Glutamatergic neuron (in vitro differentiated cells): Measurements from ENCODE around the gene ANXA10. TPM values are rescaled to one million over a fixed set of nuclear protein-coding genes. Genes with fewer than 3 reads are reported as not detected.

Experiments
- DNase-seq: peaks from one replicate; pipeline ENCODE4 v3.0.0; 2022
- H3K27ac Mint-ChIP-seq: one replicate; pipeline ENCODE4 v1.8.0; 2020; ENCODE audit warnings: mild to moderate bottlenecking, mixed read lengths, inconsistent platforms; ENCODE audit not compliant: unreplicated experiment
- H3K27me3 Mint-ChIP-seq: one replicate; pipeline ENCODE4 v1.8.0; 2020; ENCODE audit warnings: mild to moderate bottlenecking, moderate library complexity, mixed read lengths, inconsistent platforms; ENCODE audit not compliant: unreplicated experiment
- H3K36me3 Mint-ChIP-seq: one replicate; pipeline ENCODE4 v1.8.0; 2020; ENCODE audit warnings: mild to moderate bottlenecking, mixed read lengths, inconsistent platforms; ENCODE audit not compliant: unreplicated experiment
- H3K4me1 Mint-ChIP-seq: one replicate; pipeline ENCODE4 v1.8.0; 2020; ENCODE audit warnings: mild to moderate bottlenecking, low read depth, mixed read lengths, inconsistent platforms; ENCODE audit not compliant: unreplicated experiment
- H3K4me3 Mint-ChIP-seq: one replicate; pipeline ENCODE4 v1.8.0; 2020; ENCODE audit warnings: mild to moderate bottlenecking, mixed read lengths, inconsistent platforms; ENCODE audit not compliant: unreplicated experiment
- H3K9me3 Mint-ChIP-seq: one replicate; pipeline ENCODE4 v1.8.0; 2020; ENCODE audit warnings: mild to moderate bottlenecking, moderate library complexity, mixed read lengths, inconsistent platforms; ENCODE audit not compliant: unreplicated experiment
- CTCF ChIP-seq: fragments of 200-600 bp; sonication (generic); IDR thresholded peaks from one replicate; pipeline ENCODE4 v1.5.0; 2021; ENCODE audit not compliant: partially characterized antibody, unreplicated experiment
- total RNA-seq: library from RNA; stranded (reverse); fragmentation: NEBNext Ultra II Directional; extraction: Animal tissue kit (Norgen Biotek cat#: 25700); gene quantifications from one replicate; pipeline ENCODE4 v1.2.1, GENCODE V29; 2021; ENCODE audit not compliant: unreplicated experiment

The ANXA10 gene
- total RNA-seq, 1 donor from 2014 or later = not detected

DNA sequence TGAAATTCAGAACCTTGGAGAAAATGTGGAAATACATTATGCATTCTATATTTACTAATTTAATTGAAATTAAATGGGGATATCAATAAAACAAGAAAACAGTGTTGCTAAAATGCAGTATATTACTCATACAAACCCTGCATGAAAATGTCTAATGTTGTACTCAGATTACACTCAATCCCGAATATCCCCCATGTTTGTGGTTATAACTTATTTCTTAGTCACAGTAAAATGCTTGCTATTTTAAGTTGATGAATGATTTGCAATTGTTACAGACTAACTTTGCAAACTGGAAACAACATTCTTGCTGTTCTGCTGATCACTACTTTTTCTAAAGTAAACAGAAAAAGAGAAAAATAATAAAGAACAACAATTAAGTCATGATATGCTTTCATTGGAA is 33.1 kb upstream of the ANXA10 start:
- H3K27ac Mint-ChIP-seq = no peak overlapping the region
- no peaks in the 10 kb centered on the region for H3K27me3 Mint-ChIP-seq
- no peak overlapping the region for H3K4me3 Mint-ChIP-seq
- no peak for TF ChIP-seq CTCF
- H3K9me3 Mint-ChIP-seq = no peaks in the 10 kb centered on the region
- no peaks in the 10 kb centered on the region for H3K36me3 Mint-ChIP-seq
- no peak for DNase-seq
- H3K4me1 Mint-ChIP-seq = no peaks in the 10 kb centered on the region

- H3K4me1 Mint-ChIP-seq = no peaks in the 10 kb centered on the region
- no peak for TF ChIP-seq CTCF
These were observed 29.3 kb upstream of the ANXA10 start for GRCh38 chr4:168063031-168063430.

DNA sequence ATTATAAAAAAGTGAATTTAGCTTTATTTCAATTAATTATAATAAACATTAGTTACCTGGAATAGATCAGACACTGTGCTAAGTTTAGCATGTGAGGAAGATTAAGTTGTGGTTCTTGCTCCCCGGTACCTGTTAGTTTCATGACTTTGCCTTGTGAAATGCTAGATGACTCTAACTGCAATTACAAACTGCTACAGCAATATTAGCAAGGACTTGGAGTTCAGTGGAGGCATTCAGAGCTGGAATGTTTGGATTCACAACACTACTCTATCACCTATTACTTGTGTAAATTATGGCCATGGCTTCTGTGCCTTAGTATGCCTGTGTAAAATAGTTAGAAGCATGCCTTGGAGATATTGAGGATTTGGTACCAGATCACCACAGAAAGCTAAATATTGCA is 21.4 kb upstream of the ANXA10 start:
- no peak overlapping the region for H3K4me3 Mint-ChIP-seq
- no peaks in the 10 kb centered on the region for H3K9me3 Mint-ChIP-seq
- TF ChIP-seq CTCF = no peak
- DNase-seq = no peak
- no peak overlapping the region for H3K27ac Mint-ChIP-seq
- H3K4me1 Mint-ChIP-seq = no peaks in the 10 kb centered on the region
- no peaks in the 10 kb centered on the region for H3K27me3 Mint-ChIP-seq
- H3K36me3 Mint-ChIP-seq = no peaks in the 10 kb centered on the region

More at GRCh38 chr4:168063031-168063430, 29.3 kb upstream of the ANXA10 start:
- Mint-ChIP-seq H3K9me3 (no peaks in the 10 kb centered on the region), H3K27ac (no peak overlapping the region), H3K36me3 (no peaks in the 10 kb centered on the region), H3K27me3 (no peaks in the 10 kb centered on the region), H3K4me3 (no peak overlapping the region)
- no peak for DNase-seq

- TF ChIP-seq CTCF = no peak
- no peak for DNase-seq
- no peaks in the 10 kb centered on the region for H3K9me3 Mint-ChIP-seq
- H3K4me1 Mint-ChIP-seq = no peaks in the 10 kb centered on the region
- H3K36me3 Mint-ChIP-seq = no peaks in the 10 kb centered on the region
- H3K4me3 Mint-ChIP-seq = no peak overlapping the region
- H3K27me3 Mint-ChIP-seq = no peaks in the 10 kb centered on the region
- no peak overlapping the region for H3K27ac Mint-ChIP-seq
These were observed 21.0 kb upstream of the ANXA10 start for GRCh38 chr4:168071304-168071703.

GRCh38 chr4:168074861-168075260 is 17.5 kb upstream of the ANXA10 start:
- DNase-seq = no peak
- no peak overlapping the region for H3K27ac Mint-ChIP-seq
- H3K4me3 Mint-ChIP-seq = no peak overlapping the region
- H3K36me3 Mint-ChIP-seq = no peaks in the 10 kb centered on the region
- H3K27me3 Mint-ChIP-seq = no peaks in the 10 kb centered on the region
- no peaks in the 10 kb centered on the region for H3K4me1 Mint-ChIP-seq
- TF ChIP-seq CTCF = no peak
- H3K9me3 Mint-ChIP-seq = no peaks in the 10 kb centered on the region
